Activated CD8-positive, alpha-beta T cell treated with anti-CD3 and anti-CD28 coated beads, Interleukin-2, amount 10 ng/mL, durations not matched to agents 7 days and 5 days (primary cell): Measurements from ENCODE around the gene HELB. TPM values are rescaled to one million over a fixed set of nuclear protein-coding genes. Genes with fewer than 3 reads are reported as not detected.

ENCODE experiments used
- ATAC-seq: fragments of 150-1000 bp; cut with Tn5 transposase; one replicate; pipeline ENCODE4 v1.10.0; 2021; ENCODE audit warnings: moderate library complexity
- CTCF ChIA-PET: fragments of 350-600 bp; sonication (Branson Sonifier 250); formaldehyde crosslinking; loops from one replicate; lab custom pipeline; 2021; ENCODE audit warnings: antibody characterized with exemption; lab: Charles Lee
- POLR2A ChIA-PET: fragments of 350-600 bp; sonication (Branson Sonifier 250); formaldehyde crosslinking; loops from one replicate; lab custom pipeline; 2021; ENCODE audit warnings: antibody characterized with exemption; lab: Charles Lee
- DNase-seq: peaks from one replicate; pipeline ENCODE4 v3.0.0-alpha.2; 2020
- H3K27ac Mint-ChIP-seq: one replicate; pipeline ENCODE4 v1.8.0; 2021; ENCODE audit warnings: mild to moderate bottlenecking, mixed read lengths
- H3K27me3 Mint-ChIP-seq: one replicate; pipeline ENCODE4 v1.8.0; 2021; ENCODE audit warnings: low read depth, mixed read lengths
- H3K36me3 Mint-ChIP-seq: one replicate; pipeline ENCODE4 v1.8.0; 2021; ENCODE audit warnings: low read depth, mixed read lengths
- H3K4me1 Mint-ChIP-seq: one replicate; pipeline ENCODE4 v1.8.0; 2021; ENCODE audit warnings: low read depth, mixed read lengths
- H3K4me3 Mint-ChIP-seq: one replicate; pipeline ENCODE4 v1.8.0; 2021; ENCODE audit warnings: mild to moderate bottlenecking, mixed read lengths
- H3K9me3 Mint-ChIP-seq: one replicate; pipeline ENCODE4 v1.8.0; 2022; ENCODE audit warnings: mixed read lengths; ENCODE audit not compliant: insufficient read depth
- total RNA-seq, 2 experiments: library from RNA; stranded (reverse); gene quantifications; one replicate each; pipeline ENCODE4 v1.2.3, GENCODE V29; 2021

The HELB gene
- total RNA-seq, 2 experiments from 2014 or later: 24.2 to 25.7 TPM

GRCh38 chr12:66361703-66362102, 59.4 kb downstream of the HELB start:
- ChIA-PET CTCF (interaction anchor here (1.2 kb wide), 1 partner anchor 83 kb away, joined by 5 read pairs; no protein-coding TSS in a partner anchor), POLR2A (no interaction called here)
- Mint-ChIP-seq H3K27me3 (no peaks in the 10 kb centered on the region), H3K9me3 (no peaks in the 10 kb centered on the region), H3K36me3 (no peaks in the 10 kb centered on the region), H3K4me3 (no peak overlapping the region), H3K4me1 (no peaks in the 10 kb centered on the region), H3K27ac (no peak overlapping the region)
- ATAC-seq: no peak
- no peak for DNase-seq

DNA sequence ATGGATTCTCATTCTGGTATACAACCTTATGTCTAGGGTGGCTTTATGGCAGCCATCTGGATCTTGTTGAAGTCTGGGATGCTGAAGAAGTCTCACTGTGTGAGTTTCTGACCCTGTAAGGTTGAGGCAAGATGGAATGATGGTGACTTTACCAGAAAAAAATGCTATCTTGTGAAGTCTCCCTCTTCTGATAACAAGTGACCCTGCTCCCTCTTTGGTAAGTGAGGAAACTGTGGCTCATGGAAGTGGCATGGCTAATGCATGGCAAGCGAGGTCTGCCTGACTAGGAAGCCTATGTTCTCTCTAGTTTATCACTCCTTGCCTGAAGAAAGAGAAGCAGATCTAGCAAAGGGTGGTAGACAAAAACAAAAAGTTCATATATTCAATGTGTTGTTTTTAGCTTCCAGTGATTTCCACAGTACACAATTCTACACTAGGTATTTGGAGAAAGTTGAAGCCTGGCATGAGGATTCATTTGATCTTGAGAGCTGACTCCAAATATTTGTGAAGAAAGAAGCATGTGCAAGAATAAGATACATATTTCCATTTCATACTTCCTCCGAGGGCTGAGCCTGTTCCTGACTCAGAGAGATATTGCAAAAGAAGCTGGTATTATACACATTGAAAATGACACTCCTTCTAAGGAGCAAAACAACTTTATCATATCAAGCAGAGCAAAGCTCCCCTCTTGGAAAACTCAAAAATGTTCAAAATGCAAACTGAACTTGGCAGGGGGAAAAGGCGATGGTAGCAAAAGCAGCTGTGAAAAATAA, 63.6 kb downstream of the HELB start:
- POLR2A ChIA-PET: no interaction called here
- DNase-seq (no peak), ATAC-seq (no peak)
- H3K36me3 Mint-ChIP-seq: no peaks in the 10 kb centered on the region
- CTCF ChIA-PET: no interaction called here
- no peaks in the 10 kb centered on the region for H3K9me3 Mint-ChIP-seq
- H3K27ac Mint-ChIP-seq: no peak overlapping the region
- no peaks in the 10 kb centered on the region for H3K4me1 Mint-ChIP-seq
- H3K4me3 Mint-ChIP-seq: no peak overlapping the region
- H3K27me3 Mint-ChIP-seq: no peaks in the 10 kb centered on the region

DNA sequence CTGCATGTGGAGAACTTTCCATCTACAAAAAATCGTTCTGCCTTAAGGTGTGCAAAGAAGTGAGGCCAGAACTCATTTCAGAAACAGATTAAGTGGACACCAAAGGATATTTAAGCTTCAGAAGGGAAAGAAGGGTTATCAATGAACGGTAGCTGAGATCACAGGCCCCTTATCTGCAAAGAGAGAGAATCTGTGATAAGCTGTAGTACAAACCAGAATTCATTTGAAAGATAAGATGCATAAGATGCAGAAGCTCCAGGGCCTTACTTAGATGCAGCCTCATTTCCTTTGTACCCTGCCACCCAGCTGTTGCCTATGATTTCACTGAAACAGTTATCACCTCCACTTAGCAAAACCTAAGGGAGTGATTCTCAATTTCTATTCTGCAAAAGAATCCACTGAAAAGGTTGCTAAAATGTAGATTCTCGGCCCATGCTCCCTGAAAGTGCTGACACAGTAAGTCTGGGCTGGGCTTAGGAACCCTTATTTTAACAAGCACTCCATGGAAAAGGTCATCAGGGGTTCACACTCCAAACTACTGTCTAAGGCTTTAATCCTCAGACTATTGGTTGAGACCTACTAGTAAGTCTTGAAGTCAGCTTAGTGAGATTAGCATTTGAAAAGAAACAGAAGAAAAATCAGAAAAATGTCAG, 64.8 kb downstream of the HELB start:
- ATAC-seq (no peak), DNase-seq (no peak)
- Mint-ChIP-seq H3K4me3 (no peak overlapping the region), H3K27ac (no peak overlapping the region), H3K4me1 (no peaks in the 10 kb centered on the region), H3K9me3 (no peaks in the 10 kb centered on the region), H3K36me3 (no peaks in the 10 kb centered on the region), H3K27me3 (no peaks in the 10 kb centered on the region)
- CTCF ChIA-PET: interaction anchor here (1.0 to 2.2 kb wide), 2 partner anchors 9 to 41 kb away, joined by 3 to 6 read pairs; no protein-coding TSS in a partner anchor
- POLR2A ChIA-PET: no interaction called here

GRCh38 chr12:66371982-66372381, 69.7 kb downstream of the HELB start:
- ChIA-PET POLR2A (no interaction called here), CTCF (no interaction called here)
- Mint-ChIP-seq H3K27ac (no peak overlapping the region), H3K9me3 (no peaks in the 10 kb centered on the region), H3K27me3 (no peaks in the 10 kb centered on the region), H3K4me3 (no peak overlapping the region), H3K36me3 (no peaks in the 10 kb centered on the region), H3K4me1 (no peaks in the 10 kb centered on the region)
- ATAC-seq (no peak), DNase-seq (no peak)

GRCh38 chr12:66375560-66375959, 73.3 kb downstream of the HELB start:
- Mint-ChIP-seq H3K9me3 (no peaks in the 10 kb centered on the region), H3K4me3 (no peak overlapping the region), H3K36me3 (no peaks in the 10 kb centered on the region), H3K4me1 (no peaks in the 10 kb centered on the region), H3K27ac (no peak overlapping the region), H3K27me3 (no peaks in the 10 kb centered on the region)
- no peak for ATAC-seq
- ChIA-PET CTCF (interaction anchor here (0.9 to 1.2 kb wide), 4 partner anchors 9 to 97 kb away, joined by 3 to 4 read pairs (median 4); no protein-coding TSS in a partner anchor), POLR2A (interaction anchor here (0.5 kb wide), 1 partner anchor 842 kb away, joined by 3 read pairs; no protein-coding TSS in a partner anchor)
- no peak for DNase-seq

GRCh38 chr12:66379616-66380015, 77.3 kb downstream of the HELB start:
- H3K27ac Mint-ChIP-seq: no peak overlapping the region

GRCh38 chr12:66380769-66381535, 78.7 kb downstream of the HELB start:
- no peaks in the 10 kb centered on the region for H3K9me3 Mint-ChIP-seq
- H3K4me3 Mint-ChIP-seq: no peak overlapping the region
- H3K4me1 Mint-ChIP-seq: no peaks in the 10 kb centered on the region
- ATAC-seq (no peak), DNase-seq (no peak)
- no peak overlapping the region for H3K27ac Mint-ChIP-seq
- ChIA-PET POLR2A (no interaction called here), CTCF (interaction anchor here (0.9 kb wide), 1 partner anchor 145 kb away, joined by 3 read pairs; no protein-coding TSS in a partner anchor)
- no peaks in the 10 kb centered on the region for H3K27me3 Mint-ChIP-seq
- no peaks in the 10 kb centered on the region for H3K36me3 Mint-ChIP-seq

More at GRCh38 chr12:66379616-66380015, 77.3 kb downstream of the HELB start:
- Mint-ChIP-seq H3K9me3 (no peaks in the 10 kb centered on the region), H3K4me1 (no peaks in the 10 kb centered on the region), H3K4me3 (no peak overlapping the region), H3K27me3 (no peaks in the 10 kb centered on the region), H3K36me3 (no peaks in the 10 kb centered on the region)
- ATAC-seq: no peak
- CTCF ChIA-PET: no interaction called here
- POLR2A ChIA-PET: no interaction called here
- no peak for DNase-seq

DNA sequence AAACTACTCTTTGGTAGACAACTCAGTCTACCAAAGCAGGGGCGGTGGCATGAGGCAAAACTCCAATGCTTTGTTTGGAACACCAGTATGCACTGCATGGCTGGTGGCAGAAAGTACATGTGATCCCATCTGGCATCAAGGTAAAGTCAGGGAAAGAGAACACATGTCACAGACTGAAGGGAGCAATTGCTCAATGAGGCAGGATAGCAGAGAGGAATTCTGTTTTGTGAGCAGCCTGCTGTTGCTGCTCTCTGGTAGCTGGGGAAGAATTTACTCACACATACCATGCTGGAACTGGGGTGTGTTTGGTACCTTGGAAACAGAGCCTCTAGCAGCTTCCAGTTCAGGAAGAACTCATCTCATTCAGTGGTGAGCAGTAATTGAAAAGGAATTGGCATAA, 84.8 kb downstream of the HELB start:
- no peak for DNase-seq
- Mint-ChIP-seq H3K4me1 (no peaks in the 10 kb centered on the region), H3K36me3 (no peaks in the 10 kb centered on the region), H3K4me3 (no peak overlapping the region), H3K27ac (no peak overlapping the region), H3K27me3 (peaks cover 12% of the 10 kb centered on the region), H3K9me3 (no peaks in the 10 kb centered on the region)
- POLR2A ChIA-PET: no interaction called here
- CTCF ChIA-PET: no interaction called here
- ATAC-seq: no peak

Other genes starting within 250 kb of the HELB start
- 10 to 100 TPM; 35.9 to 39.1 TPM for gene LLPH, start 171.7 kb upstream of the HELB start, total RNA-seq
- gene TMBIM4, start 132.5 kb upstream of the HELB start, total RNA-seq: 10 to 100 TPM; 60.5 to 61.6 TPM
- gene IRAK3, start 113.3 kb upstream of the HELB start, total RNA-seq: under 1 TPM; 0.05 to 0.40 TPM